ENCODE results near the gene CHURC1.
A peak's percentile ranks its signal among the peaks of the same experiment; 100 is the strongest.

Gene CHURC1

GRCh38 chr14:64960762-64961276 is 46.6 kb downstream of the CHURC1 start:
- DNase-seq (ENCODE audit: low read depth, low spot score) = no peak
- no peak overlapping the region for H3K4me3 ChIP-seq
- no peaks in the 10 kb centered on the region for H3K36me3 ChIP-seq (ENCODE audit: insufficient read depth, low read length)
- no peak overlapping the region for H3K27ac ChIP-seq
- no peaks in the 10 kb centered on the region for H3K9me3 ChIP-seq (ENCODE audit: low read depth, low read length)
- TF ChIP-seq EZH2 (IDR thresholded peaks at IDR 0.05) = no peak
- TF ChIP-seq POLR2AphosphoS5 (IDR thresholded peaks at IDR 0.05; ENCODE audit: borderline replicate concordance, low read depth, low read length) = no peak
- H3K9ac ChIP-seq (ENCODE audit: insufficient read length) = no peak overlapping the region

- TF ChIP-seq FOXP2 (optimal IDR thresholded peaks at IDR 0.05; ENCODE audit: control extremely low read depth, extremely low read length, insufficient read depth) = no peak
- TF ChIP-seq POLR2AphosphoS5 (IDR thresholded peaks at IDR 0.05; ENCODE audit: borderline replicate concordance, low read depth, low read length) = no peak
- no peak for TF ChIP-seq EZH2 (IDR thresholded peaks at IDR 0.05)
- DNase-seq (ENCODE audit: low read depth, low spot score) = no peak
- H3K4me3 ChIP-seq = no peak overlapping the region
- H3K9ac ChIP-seq (ENCODE audit: insufficient read length) = no peak overlapping the region
- H3K9me3 ChIP-seq (ENCODE audit: low read depth, low read length) = no peaks in the 10 kb centered on the region
- no peaks in the 10 kb centered on the region for H3K36me3 ChIP-seq (ENCODE audit: insufficient read depth, low read length)
- H3K27ac ChIP-seq = no peak overlapping the region
These were observed 49.4 kb downstream of the CHURC1 start for GRCh38 chr14:64963611-64964010.

- H3K27ac ChIP-seq = no peak overlapping the region
- no peak for DNase-seq (ENCODE audit: low read depth, low spot score)
- H3K9ac ChIP-seq (ENCODE audit: insufficient read length) = no peak overlapping the region
- no peaks in the 10 kb centered on the region for H3K36me3 ChIP-seq (ENCODE audit: insufficient read depth, low read length)
- no peak for TF ChIP-seq FOXP2 (optimal IDR thresholded peaks at IDR 0.05; ENCODE audit: control extremely low read depth, extremely low read length, insufficient read depth)
- TF ChIP-seq POLR2AphosphoS5 (IDR thresholded peaks at IDR 0.05; ENCODE audit: borderline replicate concordance, low read depth, low read length) = no peak
- TF ChIP-seq EZH2 (IDR thresholded peaks at IDR 0.05) = no peak
- H3K4me3 ChIP-seq = no peak overlapping the region
- no peaks in the 10 kb centered on the region for H3K9me3 ChIP-seq (ENCODE audit: low read depth, low read length)
These were observed 51.2 kb downstream of the CHURC1 start for GRCh38 chr14:64965356-64966000.

GRCh38 chr14:64966976-64967375 is 52.7 kb downstream of the CHURC1 start:
- Histone ChIP-seq H3K4me3 (no peak overlapping the region), H3K36me3 (ENCODE audit: insufficient read depth, low read length) (no peaks in the 10 kb centered on the region), H3K9me3 (ENCODE audit: low read depth, low read length) (no peaks in the 10 kb centered on the region), H3K9ac (ENCODE audit: insufficient read length) (no peak overlapping the region), H3K27ac (no peak overlapping the region)
- no peak for DNase-seq (ENCODE audit: low read depth, low spot score)
- no peak for TF ChIP-seq FOXP2 (optimal IDR thresholded peaks at IDR 0.05; ENCODE audit: control extremely low read depth, extremely low read length, insufficient read depth)

GRCh38 chr14:64968167-64968566 is 53.9 kb downstream of the CHURC1 start:
- Histone ChIP-seq H3K9ac (ENCODE audit: insufficient read length) (no peak overlapping the region), H3K36me3 (ENCODE audit: insufficient read depth, low read length) (no peaks in the 10 kb centered on the region), H3K27ac (no peak overlapping the region), H3K9me3 (ENCODE audit: low read depth, low read length) (no peaks in the 10 kb centered on the region), H3K4me3 (no peak overlapping the region)
- TF ChIP-seq POLR2AphosphoS5 (IDR thresholded peaks at IDR 0.05; ENCODE audit: borderline replicate concordance, low read depth, low read length) = no peak
- TF ChIP-seq EZH2 (IDR thresholded peaks at IDR 0.05) = no peak
- no peak for TF ChIP-seq FOXP2 (optimal IDR thresholded peaks at IDR 0.05; ENCODE audit: control extremely low read depth, extremely low read length, insufficient read depth)
- no peak for DNase-seq (ENCODE audit: low read depth, low spot score)

- Histone ChIP-seq H3K9me3 (ENCODE audit: low read depth, low read length) (no peaks in the 10 kb centered on the region), H3K4me3 (no peak overlapping the region), H3K36me3 (ENCODE audit: insufficient read depth, low read length) (no peaks in the 10 kb centered on the region), H3K27ac (peak overlapping the region; percentile 45; the same call in 1 of the 2 replicates), H3K9ac (ENCODE audit: insufficient read length) (no peak overlapping the region)
- TF ChIP-seq EZH2 (IDR thresholded peaks at IDR 0.05) (no peak), FOXP2 (optimal IDR thresholded peaks at IDR 0.05; ENCODE audit: control extremely low read depth, extremely low read length, insufficient read depth) (no peak), POLR2AphosphoS5 (IDR thresholded peaks at IDR 0.05; ENCODE audit: borderline replicate concordance, low read depth, low read length) (no peak)
- no peak for DNase-seq (ENCODE audit: low read depth, low spot score)
These were observed 54.4 kb downstream of the CHURC1 start for GRCh38 chr14:64968651-64969050.

- no peak for DNase-seq (ENCODE audit: low read depth, low spot score)
- TF ChIP-seq EZH2 (IDR thresholded peaks at IDR 0.05) = no peak
- TF ChIP-seq POLR2AphosphoS5 (IDR thresholded peaks at IDR 0.05; ENCODE audit: borderline replicate concordance, low read depth, low read length) = no peak
- TF ChIP-seq FOXP2 (optimal IDR thresholded peaks at IDR 0.05; ENCODE audit: control extremely low read depth, extremely low read length, insufficient read depth) = no peak
- H3K27ac ChIP-seq = no peak overlapping the region
- no peak overlapping the region for H3K9ac ChIP-seq (ENCODE audit: insufficient read length)
- H3K4me3 ChIP-seq = no peak overlapping the region
- no peaks in the 10 kb centered on the region for H3K36me3 ChIP-seq (ENCODE audit: insufficient read depth, low read length)
- H3K9me3 ChIP-seq (ENCODE audit: low read depth, low read length) = no peaks in the 10 kb centered on the region
These were observed 55.8 kb downstream of the CHURC1 start for GRCh38 chr14:64970041-64970440.

- H3K9me3 ChIP-seq (ENCODE audit: low read depth, low read length) = no peaks in the 10 kb centered on the region
- no peak for DNase-seq (ENCODE audit: low read depth, low spot score)
- peak overlapping the region; percentile 81 for H3K4me3 ChIP-seq
- no peak for TF ChIP-seq FOXP2 (optimal IDR thresholded peaks at IDR 0.05; ENCODE audit: control extremely low read depth, extremely low read length, insufficient read depth)
- TF ChIP-seq EZH2 (IDR thresholded peaks at IDR 0.05) = no peak
- TF ChIP-seq POLR2AphosphoS5 (IDR thresholded peaks at IDR 0.05; ENCODE audit: borderline replicate concordance, low read depth, low read length) = no peak
- no peak overlapping the region for H3K9ac ChIP-seq (ENCODE audit: insufficient read length)
- no peak overlapping the region for H3K27ac ChIP-seq
- H3K36me3 ChIP-seq (ENCODE audit: insufficient read depth, low read length) = no peaks in the 10 kb centered on the region
These were observed 56.7 kb downstream of the CHURC1 start for GRCh38 chr14:64970776-64971477.
